B cell (primary cell): ENCODE data around the gene MRPL53. TPM values are rescaled to one million over a fixed set of nuclear protein-coding genes. Genes with fewer than 3 reads are reported as not detected.

Experiments
- ATAC-seq: fragments of 200-7000 bp; cut with Tn5 transposase; one replicate; pipeline ENCODE4 v1.10.0; 2021; ENCODE audit warnings: low read depth, mild to moderate bottlenecking, moderate number of reproducible peaks, moderate library complexity
- CTCF ChIA-PET: fragments of 350-600 bp; sonication (Branson Sonifier 250); formaldehyde crosslinking; loops from one replicate; lab custom pipeline; 2021; ENCODE audit warnings: antibody characterized with exemption, inconsistent platforms; lab: Charles Lee
- POLR2A ChIA-PET: fragments of 350-600 bp; sonication (Branson Sonifier 250); formaldehyde crosslinking; loops from one replicate; lab custom pipeline; 2021; ENCODE audit warnings: antibody characterized with exemption; lab: Charles Lee
- DNase-seq: peaks from one replicate; pipeline ENCODE4 v3.0.0; 2013
- H2AFZ ChIP-seq: 2 replicates; pipeline ENCODE4 v1.6.1; 2012; ENCODE audit warnings: mild to moderate bottlenecking, low read depth, low read length; ENCODE audit not compliant: insufficient read depth, poor library complexity, severe bottlenecking
- H3K27ac ChIP-seq, 2 donors: 1 replicate in 1 of 2; 2 replicates in 1 of 2; pipeline ENCODE4 v1.5.1; 2012 to 2013; ENCODE audit warnings: low read length in 2 of 2, mild to moderate bottlenecking in 2 of 2, moderate library complexity in 1 of 2
- H3K27me3 ChIP-seq, 4 experiments: fragments of 200-600 bp in 1 of 4; sonication (generic) in 1 of 4; replicated peaks in 1 of 4; 1 replicate in 2 of 4; 2 replicates in 2 of 4; pipeline versions ENCODE4 v1.6.1 to v1.7.0; 2013 to 2016; ENCODE audit warnings: low read length in 3 of 4, mild to moderate bottlenecking in 2 of 4, mixed read lengths in 1 of 4, moderate library complexity in 1 of 4; ENCODE audit not compliant: insufficient read depth in 4 of 4, control insufficient read depth in 3 of 4; ENCODE audit errors: control extremely low read depth in 1 of 4
- H3K36me3 ChIP-seq, 2 experiments: replicated peaks in 1 of 2; 1 replicate in 1 of 2; 2 replicates in 1 of 2; pipeline versions ENCODE4 v1.6.1 to v1.7.1; 2013; ENCODE audit warnings: low read length in 1 of 2; ENCODE audit not compliant: insufficient read depth in 2 of 2, control insufficient read depth in 1 of 2; ENCODE audit errors: control extremely low read depth in 1 of 2, extremely low read depth in 1 of 2
- H3K4me1 ChIP-seq, 2 donors: fragments of 200-600 bp in 1 of 2; sonication (generic) in 1 of 2; 1 replicate in 1 of 2; 2 replicates in 1 of 2; pipeline versions ENCODE4 v1.5.1 to v1.6.1; 2013 to 2017; ENCODE audit warnings: low read length in 2 of 2; ENCODE audit not compliant: control insufficient read depth in 2 of 2, insufficient read depth in 2 of 2
- H3K4me2 ChIP-seq: replicated peaks from 2 replicates; pipeline ENCODE3; 2012; ENCODE audit warnings: mild to moderate bottlenecking, low read depth, low read length; ENCODE audit not compliant: poor library complexity, severe bottlenecking
- H3K4me3 ChIP-seq, 5 experiments: fragments of 200-600 bp in 1 of 5; sonication (generic) in 1 of 5; 1 replicate in 3 of 5; 2 replicates in 2 of 5; pipeline versions ENCODE4 v1.5.1 to v1.7.0; 2011 to 2016; ENCODE audit warnings: low read length in 4 of 5, mild to moderate bottlenecking in 4 of 5, low read depth in 2 of 5, control low read depth in 1 of 5, moderate library complexity in 1 of 5; ENCODE audit not compliant: insufficient read depth in 1 of 5; ENCODE audit errors: control extremely low read depth in 1 of 5, extremely low read depth in 1 of 5
- H3K79me2 ChIP-seq: fragments of 200-600 bp; sonication (generic); one replicate; pipeline ENCODE4 v1.6.0; 2016; ENCODE audit warnings: low read length; ENCODE audit not compliant: control insufficient read depth, insufficient read depth
- H3K9ac ChIP-seq: fragments of 200-600 bp; sonication (generic); 2 replicates; pipeline ENCODE4 v1.6.1; 2017; ENCODE audit warnings: mild to moderate bottlenecking, low read length, moderate library complexity
- H3K9me3 ChIP-seq, 3 donors: one replicate each; pipeline versions ENCODE4 v1.6.1 to v1.7.1; 2013; ENCODE audit warnings: low read length in 2 of 3; ENCODE audit not compliant: control insufficient read depth in 2 of 3, insufficient read depth in 1 of 3; ENCODE audit errors: control extremely low read depth in 1 of 3
- H4K20me1 ChIP-seq: 2 replicates; pipeline ENCODE4 v1.6.0; 2012; ENCODE audit warnings: mild to moderate bottlenecking, low read length; ENCODE audit not compliant: insufficient read depth, control insufficient read depth, poor library complexity, severe bottlenecking
- H3K27ac Mint-ChIP-seq: one replicate; pipeline ENCODE4 v1.8.0; 2021; ENCODE audit warnings: mixed read lengths
- H3K27me3 Mint-ChIP-seq: one replicate; pipeline ENCODE4 v1.8.0; 2021; ENCODE audit warnings: mixed read lengths
- H3K4me1 Mint-ChIP-seq: one replicate; pipeline ENCODE4 v1.8.0; 2021; ENCODE audit warnings: mixed read lengths
- H3K4me3 Mint-ChIP-seq: one replicate; pipeline ENCODE4 v1.8.0; 2021; ENCODE audit warnings: mixed read lengths
- H3K9me3 Mint-ChIP-seq: one replicate; pipeline ENCODE4 v1.8.0; 2022; ENCODE audit warnings: mixed read lengths; ENCODE audit not compliant: insufficient read depth
- EZH2 ChIP-seq: IDR thresholded peaks from 2 replicates; pipeline ENCODE4 v1.6.1; 2012; ENCODE audit warnings: borderline replicate concordance, low read depth, mild to moderate bottlenecking, moderate library complexity, low read length; ENCODE audit not compliant: insufficient read depth, poor library complexity, severe bottlenecking
- WGBS: methylation state at CpG from one replicate; pipeline ENCODE4 v1.1.5; 2013; ENCODE audit warnings: missing lambda C conversion rate; ENCODE audit not compliant: insufficient coverage; 5-methylcytosine and 5-hydroxymethylcytosine counted together
- intact Hi-C: fragments of 100-400 bp; cut with micrococcal nuclease; formaldehyde crosslinking; loops from one replicate; pipeline ENCODE4 v1.10.0; 2022
- polyA plus RNA-seq: library from polyadenylated mRNA; depleted of rRNA; stranded (reverse); fragments of >200 nt; gene quantifications from 2 replicates; pipeline ENCODE4 v1.2.3, GENCODE V29; 2012
- total RNA-seq, 2 donors: library from RNA; stranded (reverse); fragments of 120-200 nt in 1 of 2; gene quantifications; 1 replicate in 1 of 2; 2 replicates in 1 of 2; pipeline versions ENCODE4 v1.2.3 to v1.2.4, GENCODE V29; 2013 to 2022
- TF ChIP-seq, protein P1 (sequence below): fragments of 200-600 bp; IDR thresholded peaks from one replicate; pipeline ENCODE4 v1.8.0; 2022; ENCODE audit warnings: antibody characterized with exemption, mild to moderate bottlenecking

Gene MRPL53
- total and polyA plus RNA-seq, 2 donors (not counting 1 experiment from before 2014, with no cell fraction given) = 59.3 to 70.0 TPM

DNA sequence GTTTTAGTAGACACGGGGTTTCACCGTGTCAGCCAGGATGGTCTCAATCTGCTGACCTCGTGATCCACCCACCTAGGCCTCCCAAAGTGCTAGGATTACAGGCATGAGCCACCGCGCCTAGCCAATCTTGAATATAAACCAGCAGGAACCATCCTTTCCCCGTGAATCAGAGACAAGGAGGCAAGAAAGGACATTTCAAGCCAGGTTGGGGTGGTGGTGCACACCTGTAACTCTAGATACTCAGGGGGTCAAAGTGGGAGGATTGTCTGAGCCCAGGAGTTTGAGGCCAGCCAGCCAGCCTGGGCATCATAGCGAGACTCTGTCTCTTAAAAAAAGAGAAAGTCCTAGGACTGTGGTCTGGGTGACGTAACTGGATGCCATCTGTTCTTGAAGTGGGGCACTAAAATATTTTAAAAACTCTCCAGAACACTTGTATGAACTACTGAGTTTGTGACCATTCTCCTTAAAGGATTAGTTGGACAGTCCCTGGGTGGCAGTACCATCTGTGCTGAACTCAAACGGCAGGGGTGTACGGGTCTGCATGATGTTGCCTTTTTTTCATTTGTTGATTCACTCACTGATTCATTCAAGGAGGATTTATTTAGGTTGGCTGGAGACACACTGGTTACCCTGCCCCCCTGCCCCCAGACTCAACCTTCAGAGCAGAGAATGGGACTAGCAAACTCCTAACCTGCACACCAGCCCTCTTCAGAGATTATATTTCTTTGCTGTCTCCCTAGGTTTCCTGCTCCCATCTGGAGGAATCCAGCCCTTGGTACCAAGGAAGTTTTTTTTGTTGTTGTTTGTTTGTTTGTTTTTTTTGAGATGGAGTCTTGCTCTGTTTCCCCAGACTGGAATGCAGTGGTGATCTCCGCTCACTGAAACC, 38.9 kb upstream of the MRPL53 start:
- Mint-ChIP-seq H3K27ac (no peak overlapping the region), H3K4me3 (no peak overlapping the region), H3K4me1 (peaks cover 41% of the 10 kb centered on the region), H3K27me3 (peaks cover 37% of the 10 kb centered on the region), H3K9me3 (no peaks in the 10 kb centered on the region)
- Histone ChIP-seq H3K4me3 (no peak overlapping the region), H2AFZ (no peak overlapping the region), H3K79me2 (peaks cover 8% of the 10 kb centered on the region), H3K27ac (no peak overlapping the region), H3K4me2 (no peak overlapping the region), H4K20me1 (peaks cover 2% of the 10 kb centered on the region), H3K36me3 (no peaks in the 10 kb centered on the region), H3K9me3 (peaks cover 0 to 28% (median 0%) of the 10 kb centered on the region in 3 donors), H3K4me1 (peaks cover 47% of the 10 kb centered on the region in 2 donors), H3K27me3 (peaks cover 0 to 59% (median 34%) of the 10 kb centered on the region in 4 experiments), H3K9ac (no peak overlapping the region)
- TF ChIP-seq, protein P1, sequence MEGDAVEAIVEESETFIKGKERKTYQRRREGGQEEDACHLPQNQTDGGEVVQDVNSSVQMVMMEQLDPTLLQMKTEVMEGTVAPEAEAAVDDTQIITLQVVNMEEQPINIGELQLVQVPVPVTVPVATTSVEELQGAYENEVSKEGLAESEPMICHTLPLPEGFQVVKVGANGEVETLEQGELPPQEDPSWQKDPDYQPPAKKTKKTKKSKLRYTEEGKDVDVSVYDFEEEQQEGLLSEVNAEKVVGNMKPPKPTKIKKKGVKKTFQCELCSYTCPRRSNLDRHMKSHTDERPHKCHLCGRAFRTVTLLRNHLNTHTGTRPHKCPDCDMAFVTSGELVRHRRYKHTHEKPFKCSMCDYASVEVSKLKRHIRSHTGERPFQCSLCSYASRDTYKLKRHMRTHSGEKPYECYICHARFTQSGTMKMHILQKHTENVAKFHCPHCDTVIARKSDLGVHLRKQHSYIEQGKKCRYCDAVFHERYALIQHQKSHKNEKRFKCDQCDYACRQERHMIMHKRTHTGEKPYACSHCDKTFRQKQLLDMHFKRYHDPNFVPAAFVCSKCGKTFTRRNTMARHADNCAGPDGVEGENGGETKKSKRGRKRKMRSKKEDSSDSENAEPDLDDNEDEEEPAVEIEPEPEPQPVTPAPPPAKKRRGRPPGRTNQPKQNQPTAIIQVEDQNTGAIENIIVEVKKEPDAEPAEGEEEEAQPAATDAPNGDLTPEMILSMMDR = no peak
- no peak for TF ChIP-seq EZH2
- no peak for ATAC-seq
- DNase-seq = no peak
- ChIA-PET POLR2A (no interaction called here), CTCF (interaction anchor here (0.6 to 8.1 kb wide), 4 partner anchors 16 to 77 kb away, joined by 3 to 111 read pairs (median 5); partner anchors contain the start of genes CCDC142 and TTC31)
- 8% methylated on average over 4 of the region's 11 CpGs for WGBS
- intact Hi-C loops = no loop called here

DNA sequence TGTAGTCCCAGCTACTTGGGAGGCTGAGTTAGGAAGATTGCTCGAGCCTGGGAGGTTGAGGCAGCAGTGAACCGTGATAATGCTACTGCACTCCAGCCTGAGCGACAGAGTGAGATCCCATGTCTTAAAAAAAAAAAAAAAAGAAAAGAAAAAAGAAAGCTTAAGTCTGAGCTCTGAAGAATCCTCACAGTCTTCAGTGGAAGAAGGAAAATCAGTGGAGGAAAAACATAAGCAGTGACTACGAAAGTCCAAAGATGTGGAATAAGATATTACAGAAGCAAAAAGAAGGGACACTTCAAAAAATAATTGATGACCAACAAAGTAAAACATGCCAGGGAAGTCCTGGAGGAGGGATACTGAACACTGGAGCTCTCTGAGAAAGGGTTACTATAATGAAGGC, 37.8 kb upstream of the MRPL53 start:
- H3K4me3 Mint-ChIP-seq = no peak overlapping the region
- peaks cover 38% of the 10 kb centered on the region for H3K4me1 Mint-ChIP-seq
- 90% methylated on average over 4 of the region's 4 CpGs for WGBS
- TF ChIP-seq, protein P1 = no peak
- TF ChIP-seq EZH2 = no peak
- H3K9me3 Mint-ChIP-seq = no peaks in the 10 kb centered on the region
- peaks cover 36 to 43% of the 10 kb centered on the region in 2 donors for H3K4me1 ChIP-seq
- no peak overlapping the region for H3K4me2 ChIP-seq
- H3K36me3 ChIP-seq = peaks cover 0 to 7% of the 10 kb centered on the region in 2 experiments
- DNase-seq (no peak), ATAC-seq (no peak)
- no peak overlapping the region for H3K27ac Mint-ChIP-seq
- no peaks in the 10 kb centered on the region for H4K20me1 ChIP-seq
- no peak overlapping the region for H3K4me3 ChIP-seq
- ChIA-PET CTCF (interaction anchor here (1.3 to 8.1 kb wide), 3 partner anchors 22 to 78 kb away, joined by 4 to 111 read pairs (median 6); partner anchors contain the start of genes CCDC142 and TTC31), POLR2A (interaction anchor here (0.7 kb wide), 1 partner anchor 70 kb away, joined by 4 read pairs; no protein-coding TSS in a partner anchor)
- H2AFZ ChIP-seq = no peak overlapping the region
- H3K27ac ChIP-seq = no peak overlapping the region
- H3K9me3 ChIP-seq = peaks cover 0 to 21% (median 0%) of the 10 kb centered on the region in 3 donors
- peaks cover 28% of the 10 kb centered on the region for H3K27me3 Mint-ChIP-seq
- H3K79me2 ChIP-seq = peaks cover 8% of the 10 kb centered on the region
- intact Hi-C loops = no loop called here
- H3K27me3 ChIP-seq = peaks cover 0 to 57% (median 28%) of the 10 kb centered on the region in 4 experiments
- no peak overlapping the region for H3K9ac ChIP-seq
